ENCODE measurements around the gene SEC62.
A peak's percentile ranks its signal among the peaks of the same experiment; 100 is the strongest.

The SEC62 gene, protein sequence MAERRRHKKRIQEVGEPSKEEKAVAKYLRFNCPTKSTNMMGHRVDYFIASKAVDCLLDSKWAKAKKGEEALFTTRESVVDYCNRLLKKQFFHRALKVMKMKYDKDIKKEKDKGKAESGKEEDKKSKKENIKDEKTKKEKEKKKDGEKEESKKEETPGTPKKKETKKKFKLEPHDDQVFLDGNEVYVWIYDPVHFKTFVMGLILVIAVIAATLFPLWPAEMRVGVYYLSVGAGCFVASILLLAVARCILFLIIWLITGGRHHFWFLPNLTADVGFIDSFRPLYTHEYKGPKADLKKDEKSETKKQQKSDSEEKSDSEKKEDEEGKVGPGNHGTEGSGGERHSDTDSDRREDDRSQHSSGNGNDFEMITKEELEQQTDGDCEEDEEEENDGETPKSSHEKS

DNA sequence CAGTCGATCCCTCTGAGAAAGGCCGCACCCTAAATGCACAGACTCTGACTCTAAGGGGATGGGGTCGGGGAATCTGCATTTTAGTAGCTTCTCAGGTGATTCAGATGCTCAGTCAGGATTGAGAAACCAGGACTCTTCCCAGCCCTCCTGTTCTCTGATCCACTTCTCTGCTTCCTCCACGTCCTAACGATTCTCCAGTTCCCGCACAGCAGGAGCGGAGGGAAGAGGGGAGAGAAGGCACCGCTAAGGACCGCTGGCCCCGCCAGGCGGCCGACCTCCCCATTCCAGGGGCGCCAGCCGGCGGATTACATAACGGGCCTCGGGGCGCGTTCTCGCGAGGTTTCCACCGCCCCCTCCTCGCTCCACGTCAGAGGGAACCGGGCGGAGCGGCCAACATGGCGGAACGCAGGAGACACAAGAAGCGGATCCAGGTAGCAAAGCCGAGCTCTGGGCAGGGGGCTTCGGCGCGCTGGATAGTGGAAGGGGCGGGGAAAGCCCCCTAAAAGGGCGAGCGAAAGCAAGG, at the start of gene SEC62:
SEC62 (plus strand) TSS at position 380 of the 523 bp plus-strand sequence; CDS start at position 396, 16 bp downstream.
- DNase-seq (ENCODE audit: low read depth in 2 of 2) = peak; percentile 92 to 94

DNA sequence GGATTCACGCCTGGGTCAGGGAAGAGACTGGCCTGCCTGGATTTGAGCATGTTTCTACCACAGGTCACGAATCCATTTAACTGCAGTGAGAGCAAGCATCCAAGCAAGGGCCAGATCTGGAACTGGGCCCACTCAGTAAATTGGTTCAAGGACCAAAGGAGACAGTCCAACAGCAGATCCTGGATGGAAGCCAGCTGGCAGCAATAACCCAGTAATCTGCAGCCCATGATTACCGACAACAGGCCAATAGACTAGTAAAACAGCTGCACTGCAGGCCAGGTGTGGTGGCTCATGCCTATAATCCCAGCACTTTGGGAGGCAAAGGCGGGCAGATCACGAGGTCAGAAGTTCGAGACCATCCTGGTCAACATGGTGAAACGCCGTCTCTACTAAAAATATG, 43.4 kb upstream of the SEC62 start:
- DNase-seq (ENCODE audit: low read depth in 2 of 2) = no peak

DNA sequence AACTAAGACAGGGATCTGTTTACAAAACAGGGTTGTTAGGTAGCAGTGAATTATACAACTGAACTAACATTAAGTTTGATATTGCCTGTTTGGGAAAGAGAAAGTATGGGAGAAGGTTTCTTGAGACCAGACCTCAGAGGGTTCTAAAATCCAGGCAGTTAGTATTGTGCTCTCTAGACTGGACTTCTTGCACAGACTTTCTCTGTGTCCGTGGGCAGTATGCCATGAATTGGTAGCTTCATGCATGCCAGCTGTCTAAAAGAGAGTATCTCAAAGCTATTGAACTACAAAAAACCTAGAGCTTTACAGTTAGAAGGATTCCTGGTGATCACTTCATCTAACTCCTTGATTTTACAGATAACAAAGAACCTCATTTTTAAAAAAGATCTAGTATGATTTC, 42.8 kb upstream of the SEC62 start:
- DNase-seq (ENCODE audit: low read depth in 2 of 2) = no peak

DNA sequence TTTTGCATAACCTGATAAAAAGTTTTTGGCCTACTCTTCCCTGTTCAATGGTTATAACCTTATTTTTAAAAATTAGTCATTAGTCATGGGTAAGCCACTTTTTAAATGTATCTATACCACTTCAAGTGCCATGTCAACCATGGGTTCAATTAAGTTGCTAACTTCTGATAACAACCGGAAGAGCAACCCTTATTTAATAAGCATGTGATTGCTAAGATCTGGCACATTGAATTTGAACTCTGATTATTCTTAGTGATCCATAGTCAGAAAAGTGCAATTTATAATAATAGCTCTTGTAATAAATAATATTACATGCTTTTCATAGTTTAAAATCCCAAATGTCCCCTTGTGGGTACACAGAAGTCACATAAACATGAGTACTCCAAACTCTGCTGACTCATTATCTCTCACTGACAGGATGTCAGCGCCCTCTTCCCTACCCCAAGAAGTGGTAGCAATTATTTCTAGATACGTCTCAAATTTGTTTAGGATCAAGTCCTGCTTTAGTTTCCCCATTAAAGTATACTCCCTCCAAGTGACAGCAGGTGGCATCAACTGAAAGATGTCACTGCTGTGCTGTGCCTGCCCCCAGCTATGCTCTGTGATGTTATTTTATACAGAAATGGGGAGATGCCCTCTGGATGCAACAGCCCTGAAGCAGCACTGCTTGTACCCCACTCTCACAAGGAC, 36.6 kb upstream of the SEC62 start:
- DNase-seq (ENCODE audit: low read depth in 2 of 2) = no peak

DNA sequence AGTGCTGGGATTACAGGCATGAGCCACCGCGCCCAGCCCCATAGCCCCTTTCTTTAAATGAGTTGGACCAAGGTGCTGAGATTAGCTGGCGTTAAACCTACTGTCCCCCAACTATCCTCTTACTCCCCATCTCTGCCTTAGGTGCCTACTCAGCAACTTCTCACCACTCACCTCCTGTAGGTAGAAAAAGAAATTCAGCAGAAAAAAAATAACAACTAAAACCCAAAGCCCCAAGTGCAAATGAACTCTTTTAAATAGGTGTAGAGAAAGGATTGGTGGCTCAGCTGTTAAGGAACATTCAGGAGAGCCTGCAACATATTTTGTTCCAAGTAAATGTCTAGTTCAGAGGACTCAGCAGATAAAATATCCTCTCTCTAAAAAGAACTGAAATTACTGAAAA, 35.8 kb upstream of the SEC62 start:
- DNase-seq (ENCODE audit: low read depth in 2 of 2) = no peak

DNA sequence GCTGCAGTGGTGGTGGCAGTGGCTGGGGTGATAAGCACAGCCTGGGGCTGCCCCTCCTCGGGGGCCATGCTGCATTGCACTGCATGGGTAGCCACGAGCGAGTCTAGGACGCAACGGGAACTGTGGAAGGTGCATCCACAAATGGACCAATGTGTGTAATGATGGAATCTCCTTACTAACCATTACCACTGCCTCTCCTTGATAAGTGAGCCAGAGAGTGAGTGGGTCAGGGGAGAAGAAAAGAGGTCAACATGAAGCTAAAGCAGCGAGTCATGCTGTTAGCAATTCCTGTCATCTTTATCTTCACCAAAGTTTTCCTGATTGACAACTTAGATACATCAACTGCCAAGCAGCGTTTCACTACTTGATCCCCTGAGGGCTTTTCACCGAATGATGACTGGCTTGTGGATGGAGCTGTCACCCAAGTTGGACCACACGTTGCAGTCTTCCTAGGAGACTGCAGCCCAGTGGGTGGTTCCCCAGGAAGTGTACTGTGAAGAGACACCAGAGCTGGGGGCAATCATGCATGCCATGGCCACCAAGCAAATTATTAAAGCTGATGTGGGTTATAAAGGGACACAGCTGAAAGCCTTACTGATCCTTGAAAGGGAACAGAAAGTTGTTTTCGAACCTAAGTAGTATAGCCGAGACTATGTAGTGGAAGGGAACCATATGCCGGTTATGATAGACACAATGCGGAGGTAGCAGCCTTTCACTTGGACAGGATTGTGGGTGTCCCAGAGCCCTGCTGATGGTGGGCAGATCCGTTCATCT, 34.7 kb upstream of the SEC62 start:
- no peak for DNase-seq (ENCODE audit: low read depth in 2 of 2)

DNA sequence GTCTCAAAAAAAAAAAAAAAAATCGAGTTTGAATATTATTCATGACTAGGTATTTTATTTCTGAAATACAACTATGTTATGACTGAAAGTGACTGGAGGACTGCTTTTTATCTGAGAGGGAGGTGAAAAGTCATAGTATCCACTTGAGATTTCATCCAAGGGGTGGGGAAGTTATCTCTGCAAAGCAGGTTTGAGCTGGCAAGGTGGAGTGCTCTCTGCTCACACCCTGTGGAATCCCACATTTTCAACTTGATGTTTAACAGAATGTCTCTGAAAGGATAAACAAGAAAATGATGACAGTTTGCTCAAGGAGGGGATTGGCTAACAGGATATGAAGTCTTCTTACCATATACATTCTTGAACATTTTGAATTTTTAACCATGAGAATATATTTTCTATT, 27.3 kb upstream of the SEC62 start:
- no peak for DNase-seq (ENCODE audit: low read depth in 2 of 2)

DNA sequence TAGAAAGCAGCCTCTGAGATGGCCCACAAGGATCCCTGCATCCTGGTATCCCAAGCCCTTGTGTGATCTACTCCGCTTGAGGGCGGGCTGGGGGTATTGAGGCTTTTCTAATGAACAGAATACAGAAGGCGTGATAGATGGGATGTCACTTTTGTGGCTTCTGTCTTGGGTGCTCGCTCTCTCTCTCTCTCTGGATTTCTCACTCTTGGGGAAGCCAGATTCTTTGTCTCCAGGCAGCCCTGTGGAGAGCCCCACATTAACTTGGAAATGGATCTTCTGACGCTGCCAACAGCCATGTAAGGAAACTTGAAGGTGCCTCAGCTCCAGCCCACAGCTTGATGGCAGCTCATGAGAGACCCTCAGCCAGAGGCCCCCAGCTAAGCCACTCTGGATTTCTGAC, 26.9 kb upstream of the SEC62 start:
- no peak for DNase-seq (ENCODE audit: low read depth in 2 of 2)

DNA sequence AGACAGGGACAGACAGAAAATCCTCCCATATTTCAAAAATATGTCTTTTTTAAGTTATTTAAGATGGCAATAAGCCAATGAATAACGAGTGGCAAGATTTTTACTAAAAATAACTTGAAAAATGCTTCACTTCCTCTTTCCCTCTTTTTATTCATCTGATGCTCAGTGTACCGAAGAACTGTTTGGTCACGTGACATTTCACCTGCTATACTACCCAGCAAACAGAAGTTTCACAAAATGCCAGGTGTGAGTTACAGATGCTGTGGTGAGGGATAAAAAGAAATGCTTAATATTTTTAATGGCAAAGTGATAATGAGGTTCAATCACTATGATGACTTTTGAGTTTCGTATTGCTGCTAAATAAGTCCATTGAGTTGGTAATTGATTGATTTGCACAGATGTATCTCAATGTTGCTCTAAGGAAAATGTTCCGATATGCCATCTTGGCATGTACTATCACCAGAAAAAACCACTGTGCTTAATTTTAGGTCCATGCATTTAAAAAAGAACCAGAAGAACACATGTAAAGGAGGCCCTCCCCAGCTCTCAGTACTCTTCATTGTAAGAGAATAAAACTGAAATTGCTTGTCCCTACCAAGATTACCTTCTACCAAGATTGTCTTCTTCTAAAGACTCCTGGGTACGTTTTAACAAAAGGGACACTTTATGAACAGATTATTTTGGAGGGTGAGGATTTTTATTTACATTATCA, 26.0 kb upstream of the SEC62 start:
- no peak for DNase-seq (ENCODE audit: low read depth in 2 of 2)

DNA sequence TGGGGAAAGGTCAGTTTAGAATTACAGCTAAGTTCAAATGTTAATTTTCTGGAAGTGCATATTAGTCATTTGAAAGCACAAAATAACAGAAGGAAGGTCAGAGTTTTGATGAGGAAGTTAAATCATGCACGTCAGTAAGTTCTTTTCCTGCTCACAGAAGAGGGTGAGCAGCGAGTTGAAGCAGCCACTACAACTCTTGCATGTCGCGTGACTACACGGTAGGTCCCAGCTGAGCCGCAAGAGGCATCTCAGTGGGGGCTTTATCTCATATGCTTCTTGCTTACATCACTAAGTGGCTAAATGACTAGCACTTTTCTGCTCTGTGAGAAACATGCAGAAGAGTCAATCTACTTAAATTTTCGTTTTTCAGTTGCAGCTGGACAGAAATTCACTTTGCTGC, 21.3 kb upstream of the SEC62 start:
- no peak for DNase-seq (ENCODE audit: low read depth in 2 of 2)

DNA sequence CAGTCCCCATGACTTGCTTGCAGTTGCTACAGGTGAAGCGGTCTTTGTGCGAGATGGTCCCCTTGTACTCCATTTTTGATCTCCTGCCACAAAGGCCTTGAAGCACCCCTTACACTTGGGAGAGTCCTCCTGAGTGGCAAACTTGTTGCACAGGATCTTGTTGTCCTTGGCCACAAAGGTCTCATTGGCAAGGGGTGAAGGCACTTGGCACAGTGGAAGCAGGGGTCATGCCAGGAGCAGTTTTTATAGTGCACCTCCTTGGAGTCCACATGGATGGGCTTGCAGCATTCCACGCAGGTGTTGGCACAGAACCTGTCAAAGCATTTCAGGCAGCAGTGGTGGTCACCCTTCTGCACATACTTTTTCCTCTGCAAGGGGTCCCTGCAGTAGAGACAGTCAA, 20.3 kb upstream of the SEC62 start:
- no peak for DNase-seq (ENCODE audit: low read depth in 2 of 2)

DNA sequence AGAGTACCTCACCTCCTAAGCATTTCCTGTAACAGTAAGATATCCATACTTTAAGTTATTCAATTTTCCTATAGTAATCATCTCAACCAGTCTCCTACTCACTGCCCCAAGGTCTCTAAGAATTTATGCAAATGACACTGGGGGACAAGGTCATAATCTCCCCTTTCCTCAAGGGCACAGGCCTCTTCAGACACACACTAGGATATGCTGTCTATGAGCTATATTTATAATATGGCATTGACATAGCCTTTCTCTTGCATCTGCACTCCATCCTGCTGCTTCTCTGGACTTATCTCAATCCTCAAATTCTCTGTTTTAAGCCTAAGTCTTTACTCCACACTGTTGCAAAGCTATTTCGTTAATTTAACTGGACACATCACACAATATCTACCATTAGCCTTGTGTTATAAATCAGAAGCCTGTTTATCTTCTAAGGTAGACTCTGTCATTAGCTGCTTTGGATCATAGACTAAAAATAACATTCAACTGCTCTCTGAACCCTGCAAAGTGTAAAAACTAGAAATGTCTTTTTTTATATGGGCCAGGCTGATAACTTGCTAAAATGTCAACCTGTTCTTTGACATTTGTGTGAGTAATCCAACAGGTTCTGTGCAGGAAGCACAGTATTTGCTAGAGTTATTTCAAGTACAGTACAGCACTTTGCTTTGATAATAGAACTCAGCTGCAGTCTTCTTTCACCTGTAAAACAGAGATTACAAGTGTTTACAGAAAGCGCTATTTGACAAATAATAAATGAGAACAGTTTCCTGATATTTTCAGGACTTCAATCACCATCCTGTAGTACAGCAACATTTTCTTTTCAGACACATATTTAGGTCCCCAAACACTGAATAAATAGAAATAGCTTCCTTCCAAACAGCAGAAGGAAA, 17.8 kb upstream of the SEC62 start:
- DNase-seq (ENCODE audit: low read depth in 2 of 2) = no peak

DNA sequence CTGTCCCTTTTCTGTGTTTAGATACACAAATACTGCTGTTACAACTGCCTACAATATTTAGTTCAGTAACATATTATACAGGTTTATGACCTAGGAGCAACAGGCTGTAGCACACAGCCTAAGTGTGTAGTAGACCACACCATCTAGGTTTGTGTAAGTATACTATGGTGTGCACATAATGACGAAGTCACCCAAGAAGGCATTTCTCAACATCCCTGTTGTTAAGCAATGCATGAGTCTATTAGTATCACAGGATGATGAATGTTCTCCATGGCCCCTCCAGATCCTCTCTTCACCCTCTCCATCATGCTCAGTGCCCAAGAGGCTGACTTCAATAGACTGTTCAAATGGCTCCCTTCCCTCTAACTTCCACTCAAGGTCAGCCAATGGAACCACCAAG, 14.6 kb upstream of the SEC62 start:
- DNase-seq (ENCODE audit: low read depth in 2 of 2) = no peak

DNA sequence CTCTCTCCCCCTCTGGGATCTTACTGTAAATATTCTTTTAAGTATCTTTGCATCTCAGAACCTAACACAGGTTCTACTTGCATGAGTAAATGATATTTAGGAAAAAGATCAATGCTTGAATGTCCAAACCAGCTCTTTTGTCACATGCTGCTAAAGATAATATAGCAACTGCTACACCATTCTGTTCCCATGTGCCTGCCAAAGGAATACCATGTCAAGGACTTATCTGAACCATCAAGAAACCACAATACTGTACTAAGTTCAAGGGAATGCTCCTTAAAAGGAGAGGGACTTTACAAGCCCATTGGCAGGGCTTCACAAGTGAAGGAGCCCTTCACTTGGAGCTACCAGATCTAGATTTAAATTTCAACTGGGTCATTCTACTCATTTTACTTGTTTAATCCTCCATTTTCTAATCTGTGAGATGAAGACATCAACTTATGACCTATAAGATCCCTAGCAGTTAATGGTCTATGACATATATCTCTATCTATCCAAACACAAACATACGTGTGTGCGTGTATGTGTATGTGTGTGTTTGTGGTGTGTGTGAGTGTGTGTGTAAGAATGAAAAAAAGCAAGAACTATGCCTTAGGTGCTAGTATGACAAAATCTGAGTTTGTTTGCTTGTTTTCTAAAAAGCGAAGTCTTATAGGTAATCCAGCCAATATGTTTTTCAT, 13.0 kb upstream of the SEC62 start:
- DNase-seq (ENCODE audit: low read depth in 2 of 2) = no peak

DNA sequence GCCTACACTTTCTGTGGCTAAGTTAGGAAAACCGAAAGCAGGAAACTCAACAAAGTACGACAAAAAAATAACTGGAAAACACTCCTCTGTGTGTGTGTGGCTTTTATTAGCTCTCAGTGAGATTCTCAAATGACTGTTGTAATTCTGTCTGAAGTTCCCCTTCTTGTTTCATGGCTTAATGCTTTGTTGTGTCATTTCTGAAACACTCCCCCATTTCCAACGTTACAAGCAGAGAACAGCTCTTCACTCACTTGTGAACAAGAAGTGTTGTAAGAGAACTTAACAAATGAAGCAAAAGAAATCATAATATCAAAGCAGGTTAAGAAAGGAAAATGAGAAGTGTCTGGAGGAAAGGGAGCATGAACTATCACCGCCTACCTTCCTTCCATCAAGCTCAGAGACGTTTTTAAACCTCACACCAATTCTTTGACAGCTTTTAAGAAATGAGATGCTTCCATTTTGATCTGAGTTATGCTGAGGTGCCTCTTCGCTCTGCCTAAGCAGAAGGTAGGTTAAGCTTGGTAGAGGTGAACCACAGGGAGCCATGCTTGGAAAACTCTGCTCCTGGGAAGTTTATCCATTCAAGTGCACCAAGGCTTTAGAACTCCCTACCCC, 12.4 kb upstream of the SEC62 start:
- no peak for DNase-seq (ENCODE audit: low read depth in 2 of 2)

DNA sequence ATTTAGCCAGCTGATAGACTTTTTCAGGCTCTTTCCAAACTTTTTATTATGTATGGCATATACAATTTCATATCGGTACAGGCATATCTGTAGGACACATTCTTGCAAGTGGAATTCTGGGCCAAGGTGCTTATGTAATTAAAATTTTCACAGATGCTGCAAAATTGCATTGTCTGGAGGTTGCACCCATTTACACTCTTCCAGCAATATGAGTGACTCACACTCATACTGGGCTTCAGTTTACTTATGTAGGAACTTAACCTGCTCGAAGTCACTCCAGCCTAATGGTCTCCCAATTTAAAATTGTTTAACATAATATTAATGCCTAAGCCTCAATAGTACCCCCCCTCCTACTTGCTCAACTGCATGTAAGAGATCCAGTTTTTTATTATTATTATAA, 11.2 kb upstream of the SEC62 start:
- DNase-seq (ENCODE audit: low read depth in 2 of 2) = no peak

DNA sequence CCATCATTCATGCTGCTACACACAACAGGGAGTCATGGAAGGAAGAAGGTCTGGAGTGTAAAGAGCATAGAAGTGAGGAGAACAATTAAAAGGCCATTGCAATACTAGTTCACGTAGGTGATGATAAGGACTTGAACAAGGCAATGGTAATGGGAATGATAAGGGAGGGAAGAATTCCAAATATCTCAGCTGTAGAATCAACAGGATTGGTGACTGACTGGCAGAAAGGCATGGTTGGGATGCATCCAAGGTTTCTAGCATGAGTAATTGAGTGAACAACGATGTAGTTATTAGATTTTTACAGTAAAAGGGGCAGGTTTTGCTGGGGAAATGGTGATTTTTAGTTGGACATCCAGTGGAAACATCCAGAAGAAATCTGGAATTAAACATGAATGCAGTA, 2.4 kb upstream of the SEC62 start:
- no peak for DNase-seq (ENCODE audit: low read depth in 2 of 2)

DNA sequence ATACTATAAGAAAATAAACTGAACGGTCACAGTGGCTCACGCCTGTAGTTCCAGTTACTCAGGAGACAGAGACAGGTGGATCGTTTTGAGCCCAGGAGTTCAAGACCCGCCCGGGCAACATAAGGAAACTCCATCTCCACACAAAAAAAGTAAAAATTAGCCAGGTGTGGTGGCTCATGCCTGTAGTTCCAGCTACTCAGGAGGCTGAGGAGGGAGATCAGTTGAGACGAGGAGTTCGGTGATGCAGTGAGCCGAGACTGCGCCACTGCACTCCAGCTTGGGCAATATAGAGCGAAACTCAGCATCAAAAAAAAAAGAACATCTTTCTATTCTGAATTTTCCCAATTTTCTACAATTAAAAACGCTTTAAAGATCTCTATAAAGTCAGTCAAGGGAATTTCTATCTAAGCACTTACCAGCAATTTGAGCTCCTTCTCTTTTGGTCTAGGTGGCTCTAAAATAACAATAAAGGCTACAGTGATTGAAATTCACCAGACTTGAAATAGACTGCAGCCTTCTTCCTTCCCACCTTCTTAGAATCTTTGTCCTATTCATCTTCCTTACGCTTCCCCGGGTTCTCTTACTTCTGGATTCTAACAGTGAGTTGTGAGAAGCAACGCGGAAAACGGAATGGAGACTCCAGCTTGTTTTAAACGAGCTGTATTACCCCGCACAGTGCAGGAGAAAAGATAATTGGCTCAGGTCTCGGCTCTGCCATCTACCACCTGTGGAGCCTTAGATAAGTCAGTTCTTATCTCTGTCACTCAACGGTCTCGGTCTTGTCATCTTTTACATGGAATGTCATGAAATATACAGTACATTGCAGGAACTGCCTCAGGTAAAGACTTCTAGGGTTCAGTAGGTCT, 812 bp upstream of the SEC62 start:
- no peak for DNase-seq (ENCODE audit: low read depth in 2 of 2)

Data from stimulated activated CD8-positive, alpha-beta memory T cell treated with anti-CD3 and anti-CD28 coated beads, Interleukin-2, amount 100 ng/mL, for 1 hour (primary cell).